T follicular helper cell (primary cell): ENCODE results near the gene LAIR1.
"Not testable (repeated sequence)": the region's sequence is repeated elsewhere in the genome, so short reads cannot be mapped to it uniquely, and the experiment has no call there.

Source experiments
- DNase-seq: peaks from one replicate; pipeline ENCODE4 v3.0.0-alpha.2; 2020; ENCODE audit warnings: low read depth
- total RNA-seq, 2 experiments: gene quantifications; one replicate each; lab custom pipeline; 2026; lab: John Stamatoyannopoulos, UW

Gene LAIR1, protein sequence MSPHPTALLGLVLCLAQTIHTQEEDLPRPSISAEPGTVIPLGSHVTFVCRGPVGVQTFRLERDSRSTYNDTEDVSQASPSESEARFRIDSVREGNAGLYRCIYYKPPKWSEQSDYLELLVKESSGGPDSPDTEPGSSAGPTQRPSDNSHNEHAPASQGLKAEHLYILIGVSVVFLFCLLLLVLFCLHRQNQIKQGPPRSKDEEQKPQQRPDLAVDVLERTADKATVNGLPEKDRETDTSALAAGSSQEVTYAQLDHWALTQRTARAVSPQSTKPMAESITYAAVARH
- total RNA-seq: 2.6 to 31.0 reads per million in 2 experiments

DNA sequence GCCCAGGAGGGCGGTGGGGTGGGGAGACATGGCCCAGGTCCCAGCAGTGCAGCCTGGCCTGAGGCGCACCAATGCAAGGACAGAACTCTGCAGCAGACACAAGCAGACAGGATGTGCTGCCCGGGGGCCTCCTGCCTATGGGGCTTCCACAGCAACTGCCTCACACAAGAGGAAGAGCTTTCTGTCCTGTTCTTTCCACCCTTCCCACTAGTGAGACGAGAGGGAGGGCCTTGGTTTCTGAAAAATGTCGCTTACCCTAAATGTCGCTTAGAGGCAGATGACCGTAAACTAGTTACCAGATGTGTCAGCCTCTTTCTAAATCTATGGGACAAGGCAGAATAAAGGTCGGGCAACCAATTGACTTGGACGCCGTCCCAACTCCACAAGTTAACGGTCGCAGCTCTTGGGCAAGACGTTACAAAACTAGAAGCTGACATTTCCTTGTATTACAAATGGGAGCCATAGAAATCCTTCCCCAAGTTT, at the start of gene LAIR1:
Gene LAIR1 (minus strand): TSS at position 157 of the 483 bp plus-strand sequence. CDS start 127 bp downstream, at position 30.
- peak; percentile 16 for DNase-seq

DNA sequence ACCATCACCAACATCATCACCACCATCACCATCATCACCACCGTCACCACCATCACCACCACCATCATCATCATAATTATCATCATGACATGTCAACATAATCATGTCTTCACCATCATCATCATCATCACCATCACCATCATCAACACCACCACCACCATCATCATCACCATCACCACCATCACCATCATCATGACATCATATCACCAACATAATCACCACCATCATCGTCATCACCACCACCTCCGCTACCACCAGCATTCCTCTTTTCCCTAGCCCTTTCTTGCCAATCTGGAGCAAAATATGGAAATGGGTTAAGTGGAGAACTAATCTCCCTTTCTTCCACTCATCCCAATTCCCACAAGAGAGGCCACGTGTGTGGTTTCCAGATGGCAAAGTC, 49.4 kb upstream of the LAIR1 start:
- DNase-seq: no peak

DNA sequence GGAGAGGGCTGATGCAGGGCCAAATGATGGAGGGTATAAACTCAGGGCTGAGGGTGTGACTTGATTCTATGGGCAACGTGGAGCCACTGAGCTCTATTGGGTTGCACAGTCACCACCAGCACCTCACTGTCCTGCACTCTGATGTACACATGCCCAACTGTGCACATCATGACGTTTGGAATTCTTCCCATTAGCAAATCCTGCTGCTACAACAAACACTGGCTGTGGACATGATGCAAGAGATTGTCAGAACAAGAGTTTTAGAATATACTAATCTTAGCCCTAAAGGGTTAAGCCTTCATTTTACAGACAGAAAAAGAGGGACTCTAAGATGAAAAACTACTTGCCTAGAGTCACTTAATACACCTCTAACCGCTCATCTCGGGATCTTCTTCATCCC, 48.1 kb upstream of the LAIR1 start:
- no peak for DNase-seq

DNA sequence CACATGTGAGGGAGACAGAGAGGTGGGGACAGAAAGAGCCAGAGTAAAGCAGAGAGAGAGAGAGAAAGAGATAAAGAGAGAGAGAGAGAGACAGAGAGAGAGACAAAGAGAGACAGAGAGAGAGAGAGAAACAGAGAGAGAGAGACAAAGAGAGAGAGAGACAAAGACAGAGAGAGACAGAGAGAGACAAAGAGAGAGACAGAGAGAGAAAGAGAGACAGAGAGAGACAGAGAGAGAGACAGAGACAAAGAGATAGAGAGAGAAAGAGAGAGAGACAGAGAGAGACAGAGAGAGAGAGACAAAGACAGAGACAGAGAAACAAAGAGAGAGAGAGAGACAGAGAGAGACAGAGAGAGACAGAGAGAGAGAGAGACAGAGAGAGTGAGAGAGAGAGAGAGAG, 46.3 kb upstream of the LAIR1 start:
- no peak for DNase-seq

DNA sequence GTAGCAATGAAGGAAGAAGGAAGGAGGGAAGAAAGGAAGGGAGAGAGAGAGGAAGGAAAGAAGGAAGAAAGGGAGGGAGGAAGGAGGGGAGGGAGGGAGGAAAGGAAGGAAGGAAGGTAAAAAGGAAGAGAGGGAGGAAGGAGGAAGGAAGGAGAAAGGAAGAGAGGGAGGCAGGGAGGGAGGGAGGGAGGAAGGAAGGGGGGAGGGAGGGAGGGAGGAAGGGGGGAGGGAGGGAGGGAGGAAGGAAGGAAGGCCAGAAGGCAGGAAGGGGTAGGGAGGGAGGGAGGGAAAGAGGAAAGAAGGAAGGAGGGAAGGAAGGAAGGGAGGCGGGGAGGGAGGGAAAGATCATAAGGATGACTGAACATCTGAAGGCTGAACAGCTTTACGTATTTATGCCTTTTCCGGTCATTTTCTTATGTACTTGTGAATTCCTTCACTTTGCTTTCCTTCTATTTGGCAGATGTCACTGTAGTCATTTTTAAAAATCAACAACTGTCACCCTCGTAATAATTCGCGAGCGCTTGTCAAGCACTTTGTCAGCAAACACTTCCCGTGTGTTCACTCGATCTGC, 43.8 kb upstream of the LAIR1 start:
- no peak for DNase-seq

DNA sequence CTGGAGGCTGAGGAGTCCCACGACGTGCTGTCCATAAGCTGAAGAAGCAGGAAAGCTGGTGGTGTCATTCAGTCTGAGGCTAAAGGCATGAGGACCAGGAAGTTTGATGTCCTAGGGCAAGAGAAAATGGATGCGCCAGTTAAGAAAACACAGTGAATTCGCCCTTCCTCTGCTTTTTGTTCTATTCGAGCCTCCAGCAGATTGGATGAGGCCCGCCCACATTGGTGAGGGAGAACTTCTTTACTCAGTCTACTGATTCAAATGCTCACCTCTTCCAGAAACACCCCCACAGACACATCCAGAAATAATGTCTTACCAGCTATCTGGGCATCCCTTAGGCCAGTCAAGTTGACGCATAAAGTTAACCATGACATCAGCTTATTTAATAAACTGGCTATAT, 43.0 kb upstream of the LAIR1 start:
- no peak for DNase-seq

DNA sequence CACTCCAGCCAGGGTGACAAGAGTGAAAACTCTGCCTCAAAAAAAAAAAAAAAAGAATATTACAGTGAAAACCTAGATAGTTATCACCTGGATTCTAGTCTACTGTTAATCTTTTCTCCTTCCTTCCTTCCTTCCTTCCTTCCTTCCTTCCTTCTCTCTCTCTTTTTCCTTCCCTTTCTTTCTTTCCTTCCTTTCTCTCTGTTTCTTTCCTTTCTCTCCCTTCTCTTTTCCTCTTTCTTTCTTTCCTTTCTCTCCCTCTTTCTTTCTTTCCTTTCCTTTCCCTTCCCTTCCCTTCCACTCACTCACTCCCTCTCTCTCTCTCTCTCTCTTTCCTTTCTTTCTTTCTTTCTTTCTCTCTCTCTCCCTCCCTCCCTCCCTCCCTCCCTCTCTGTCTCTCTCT, 40.9 kb upstream of the LAIR1 start:
- DNase-seq: no peak

DNA sequence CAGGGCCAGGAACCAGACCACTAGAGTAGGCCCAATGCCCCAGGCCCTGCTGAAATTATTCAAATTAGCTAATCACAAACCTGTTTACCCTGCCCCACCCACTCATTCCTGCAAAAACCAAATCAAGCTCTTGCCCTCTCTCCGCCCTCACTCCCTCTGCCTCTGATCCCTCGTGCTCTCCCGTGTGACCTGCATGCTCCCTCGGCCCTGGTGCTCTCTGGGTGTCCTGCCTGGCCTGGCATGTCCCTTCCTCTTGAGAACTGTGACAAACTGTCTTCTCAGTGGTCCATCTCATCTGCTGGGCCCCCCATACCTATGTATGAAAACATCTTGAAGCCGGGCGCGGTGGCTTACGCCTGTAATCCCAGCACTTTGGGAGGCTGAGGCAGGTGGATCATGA, 38.3 kb upstream of the LAIR1 start:
- DNase-seq: no peak

DNA sequence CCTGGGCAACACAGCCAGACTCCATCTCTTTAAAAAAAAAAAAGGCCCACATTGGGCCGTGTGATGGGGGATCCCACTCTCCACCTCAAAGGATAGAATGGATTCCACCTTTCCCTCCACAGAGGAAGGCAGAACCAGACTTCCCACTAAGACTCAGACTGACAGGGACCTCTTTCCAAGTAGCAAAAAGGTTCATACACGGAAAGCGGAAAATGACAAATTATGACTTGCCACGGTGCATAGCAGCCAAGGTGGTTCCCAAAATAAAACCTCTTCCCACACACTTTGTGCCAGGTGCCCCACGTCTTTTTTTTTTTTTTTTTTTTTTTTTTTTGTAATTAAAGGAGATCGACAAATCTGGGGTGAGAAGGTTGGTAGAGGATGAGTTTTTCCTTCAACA, 36.2 kb upstream of the LAIR1 start:
- no peak for DNase-seq

DNA sequence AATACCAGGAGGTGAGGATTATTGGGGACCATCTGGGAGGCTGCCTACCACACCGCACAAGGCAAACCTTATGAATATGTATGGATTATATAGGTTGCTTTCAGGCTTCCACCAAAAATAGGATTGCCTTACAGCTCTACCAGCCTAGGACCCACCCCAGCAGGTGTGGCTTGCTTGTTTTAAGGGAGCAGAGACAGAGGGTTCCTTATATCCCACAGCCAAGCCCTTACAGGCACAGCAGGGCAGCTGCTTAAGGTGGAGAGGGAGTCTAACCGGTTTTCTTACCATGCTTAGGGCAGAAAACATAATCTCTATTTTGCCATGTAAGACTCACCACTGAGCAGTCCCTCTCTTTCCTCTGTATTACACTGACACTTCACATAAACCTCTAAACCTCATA, 34.5 kb upstream of the LAIR1 start:
- DNase-seq: no peak

DNA sequence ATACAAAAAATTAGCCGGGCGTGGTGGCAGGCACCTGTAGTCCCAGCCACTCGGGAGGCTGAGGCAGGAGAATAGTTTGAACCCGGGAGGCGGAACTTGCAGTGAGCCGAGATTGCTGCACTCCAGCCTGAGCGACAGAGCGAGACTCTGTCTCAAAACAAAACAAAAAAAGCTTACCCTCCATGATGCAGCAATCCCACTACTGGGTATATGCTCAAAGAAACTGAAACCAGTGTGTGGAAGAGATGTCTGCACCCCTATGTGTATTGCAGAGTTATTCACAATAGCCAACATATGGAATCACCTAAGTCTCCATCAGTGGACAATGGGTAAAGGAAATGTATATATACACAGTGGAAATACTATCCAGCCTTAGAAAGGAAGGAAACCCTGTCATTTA, 31.0 kb upstream of the LAIR1 start:
- DNase-seq: no peak

DNA sequence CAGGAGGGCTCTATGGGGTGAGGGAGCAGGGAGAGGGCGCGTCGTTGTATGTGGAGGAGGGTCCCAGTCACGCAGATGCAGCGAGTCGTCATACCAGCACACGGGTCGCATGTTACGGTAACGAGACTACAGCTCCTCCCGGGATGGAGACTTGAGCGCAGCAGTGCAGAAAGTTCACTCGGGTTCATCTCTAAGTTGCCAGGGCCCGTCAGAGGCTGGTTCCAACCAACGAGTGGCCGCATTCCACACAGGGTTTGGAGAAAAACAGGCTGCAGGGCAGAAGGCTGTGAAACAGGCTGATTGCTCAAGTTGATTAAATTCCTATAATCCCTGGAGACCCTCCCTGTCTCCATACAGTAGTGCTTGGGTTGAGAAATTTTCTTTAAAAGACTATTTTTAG, 28.6 kb upstream of the LAIR1 start:
- no peak for DNase-seq

DNA sequence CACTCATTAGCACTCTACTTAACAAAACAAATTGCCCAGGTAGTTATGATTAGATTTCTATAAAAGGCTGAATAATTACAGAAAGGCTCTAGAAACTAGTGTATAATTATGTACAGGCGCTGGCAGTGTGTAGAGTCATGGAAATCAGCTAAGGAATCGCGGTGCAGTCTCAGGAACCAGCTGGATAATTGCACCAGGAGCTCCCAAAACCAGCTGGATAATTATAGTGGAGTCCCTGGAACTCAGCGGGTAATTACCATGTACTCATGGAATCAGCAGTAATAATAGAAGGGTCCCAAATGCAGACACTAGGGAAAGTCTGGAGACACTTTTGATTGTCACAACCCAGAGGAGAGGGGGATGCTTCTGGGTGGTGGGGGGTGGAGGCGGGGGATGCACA, 27.4 kb upstream of the LAIR1 start:
- DNase-seq: no peak

DNA sequence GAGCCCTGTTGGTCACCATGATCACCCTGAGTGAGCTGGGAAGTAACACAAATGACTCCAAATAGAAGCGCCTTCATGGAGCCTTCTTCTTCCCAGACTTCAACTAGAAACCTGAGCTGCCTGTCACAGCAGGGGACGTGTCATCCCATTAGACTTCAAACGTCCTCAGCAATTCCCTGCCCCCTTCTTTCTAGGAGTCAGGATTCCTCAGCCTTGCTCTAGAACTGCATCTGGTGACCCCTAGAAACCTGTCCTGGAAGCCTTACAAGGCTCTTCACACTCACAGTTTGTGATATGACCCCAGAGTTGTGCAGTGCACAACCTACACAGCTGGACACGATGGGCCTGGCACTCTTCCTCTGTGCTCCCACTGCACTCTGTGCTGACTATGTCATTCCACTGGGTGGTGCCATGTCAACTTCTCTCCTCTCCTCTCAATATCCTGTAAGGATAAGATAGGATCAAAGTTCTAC, 26.9 kb upstream of the LAIR1 start:
- no peak for DNase-seq

DNA sequence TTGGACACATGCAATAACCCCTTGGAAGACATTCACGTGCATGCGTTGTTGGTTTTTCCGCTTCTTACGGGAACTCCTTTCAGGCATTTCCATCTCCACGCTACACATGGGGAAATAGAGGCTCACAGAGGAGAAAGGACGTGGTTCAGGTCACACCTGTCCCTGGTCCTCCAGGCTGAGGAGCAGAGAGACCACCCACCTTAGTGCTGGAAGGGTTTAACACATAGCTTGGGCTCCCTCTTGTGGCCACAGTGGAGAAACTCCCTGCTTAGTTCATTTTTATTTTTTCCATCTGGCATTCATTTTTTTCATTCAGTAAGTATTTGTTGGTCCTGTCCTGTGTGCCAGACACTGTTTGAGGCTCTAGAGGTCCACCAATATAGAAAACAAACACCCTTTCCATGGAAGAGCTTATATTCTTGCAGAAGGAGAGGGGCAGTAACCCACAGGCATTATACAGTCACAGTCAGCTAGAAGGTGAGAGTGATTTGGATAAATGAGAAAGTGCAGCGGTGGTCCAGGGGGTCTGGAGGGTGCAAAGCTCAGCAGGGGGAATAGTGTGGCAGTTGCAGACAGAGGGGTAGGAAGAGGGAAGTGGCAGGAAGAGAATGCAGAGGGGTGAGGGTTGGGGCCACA, 26.3 kb upstream of the LAIR1 start:
- peak; percentile 59 for DNase-seq

DNA sequence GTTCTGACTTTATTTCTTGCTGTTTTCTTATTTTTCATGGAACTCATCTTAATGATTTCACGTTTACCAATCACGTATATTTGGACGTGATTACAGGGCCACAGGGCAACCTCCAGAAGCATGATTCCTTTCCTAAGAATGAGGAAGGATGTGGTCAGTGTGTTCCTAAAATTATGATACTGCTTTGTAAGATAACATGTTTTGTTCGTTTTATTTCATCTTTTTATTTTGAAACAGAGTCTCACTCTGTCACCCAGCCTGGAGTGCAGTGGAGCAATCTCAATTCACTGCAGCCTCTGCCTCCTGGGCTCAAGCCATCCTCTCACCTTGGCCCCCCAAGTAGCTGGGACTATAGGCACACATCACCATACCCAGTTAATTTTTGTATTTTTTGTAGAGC, 24.8 kb upstream of the LAIR1 start:
- no peak for DNase-seq

DNA sequence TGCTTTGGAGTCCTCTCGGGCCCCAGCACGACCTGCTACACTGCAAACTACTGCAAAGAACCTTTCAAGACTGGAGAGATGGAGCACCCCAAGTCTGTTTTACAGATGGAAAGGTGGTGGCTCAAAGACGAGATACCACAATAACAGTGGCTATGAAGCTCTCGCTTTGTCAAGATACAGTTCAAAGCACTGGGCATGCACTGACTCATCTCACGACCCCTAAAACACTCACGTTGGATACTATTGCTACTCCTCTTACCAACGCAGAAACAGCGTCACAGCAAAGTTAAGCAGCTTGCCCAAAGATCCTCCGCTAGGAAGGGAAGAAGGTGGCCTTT, 24.0 kb upstream of the LAIR1 start:
- DNase-seq: no peak

DNA sequence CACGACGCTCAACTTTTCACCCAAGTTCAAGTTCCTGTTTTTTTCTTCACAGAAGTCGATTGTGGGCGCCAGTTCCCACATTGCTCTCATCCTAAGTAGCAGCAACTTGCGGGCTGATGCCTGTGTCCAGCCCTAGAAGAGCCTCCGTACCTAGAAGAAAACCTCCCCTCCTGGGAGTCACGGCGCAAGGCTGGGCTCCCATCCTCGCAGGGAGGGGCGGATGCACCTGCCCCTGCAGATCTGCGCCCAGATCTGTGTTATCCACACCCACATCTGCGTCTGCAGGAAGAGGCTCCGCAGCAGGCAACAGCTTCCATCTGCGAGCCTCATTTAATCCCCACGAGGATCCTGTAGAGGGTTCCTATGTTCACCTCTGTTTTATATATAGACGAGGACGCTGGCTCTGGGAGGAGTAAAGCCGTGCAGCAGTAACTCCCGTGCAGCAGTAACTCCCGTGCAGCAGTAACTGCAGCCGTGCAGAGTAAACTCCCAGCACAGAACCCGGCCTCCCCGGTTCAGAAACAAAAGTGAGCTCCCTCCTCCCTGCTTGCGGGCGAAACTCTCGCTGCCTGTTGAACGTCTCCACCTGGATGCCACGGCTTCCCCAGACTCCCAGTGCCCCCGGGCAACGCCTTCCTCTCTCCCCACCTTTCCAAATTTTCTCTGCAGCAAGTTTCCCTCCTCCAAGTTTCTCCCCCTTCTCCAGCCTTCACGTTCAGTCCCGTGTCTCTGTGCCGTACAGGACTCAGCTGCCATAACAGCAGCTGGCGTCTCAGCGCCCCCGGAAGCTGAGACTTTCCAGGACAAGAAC, 23.5 kb upstream of the LAIR1 start:
- peak; percentile 5 for DNase-seq

DNA sequence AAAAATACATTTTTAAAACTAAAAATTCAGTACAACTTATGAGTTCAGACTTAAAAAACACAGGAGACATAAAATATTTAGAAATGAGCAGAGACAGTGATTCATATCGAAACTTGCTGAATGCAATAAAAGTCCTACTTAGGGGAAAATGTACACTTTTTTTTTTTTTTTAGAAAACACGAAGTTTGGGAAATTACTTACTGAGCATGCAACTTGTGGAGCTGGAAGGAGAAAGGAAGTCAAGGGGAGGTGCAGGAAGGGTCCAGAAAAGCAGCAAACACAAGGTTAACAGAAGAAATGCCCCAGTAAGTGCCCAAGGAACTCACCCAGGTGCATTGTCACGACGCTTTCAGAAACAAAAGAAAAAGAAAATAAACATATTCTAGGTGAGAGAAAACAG, 18.6 kb upstream of the LAIR1 start:
- DNase-seq: no peak

DNA sequence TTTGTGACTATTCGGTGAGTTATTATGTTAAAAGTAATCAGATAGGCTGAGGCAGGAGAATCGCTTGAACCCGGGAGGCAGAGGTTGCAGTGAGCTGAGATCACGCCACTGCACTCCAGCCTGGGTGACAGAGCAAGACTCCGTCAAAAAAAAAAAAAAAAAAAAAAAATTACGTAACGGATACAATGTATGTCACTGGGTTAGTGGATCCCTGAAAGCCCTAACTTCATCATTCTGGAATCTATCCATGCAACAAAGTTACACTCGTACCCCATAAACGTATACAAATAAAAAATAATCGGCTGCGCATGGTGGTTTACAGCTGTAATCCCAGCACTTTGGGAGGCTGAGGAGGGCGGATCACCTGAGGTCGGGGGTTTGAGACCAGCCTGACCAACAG, 17.3 kb upstream of the LAIR1 start:
- DNase-seq: not testable (repeated sequence)

DNA sequence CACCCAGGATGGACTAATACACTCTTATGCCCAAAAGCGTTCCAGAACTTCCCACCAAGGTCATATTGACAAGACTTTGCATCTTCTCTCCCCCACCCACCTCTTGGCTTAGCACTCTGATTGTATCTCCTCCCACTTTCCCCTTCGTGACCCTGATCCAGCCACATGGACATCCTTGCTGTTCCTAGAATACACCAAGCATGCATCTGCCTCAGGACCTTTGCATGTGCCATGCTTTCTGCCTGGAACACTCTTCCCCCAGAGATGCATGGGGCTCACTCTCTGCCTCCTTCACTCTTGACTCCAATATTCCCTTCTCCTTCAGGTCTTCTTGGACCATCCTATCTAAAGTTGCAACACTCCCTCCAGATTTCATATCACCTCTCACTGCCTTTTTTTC, 16.2 kb upstream of the LAIR1 start:
- DNase-seq: no peak

DNA sequence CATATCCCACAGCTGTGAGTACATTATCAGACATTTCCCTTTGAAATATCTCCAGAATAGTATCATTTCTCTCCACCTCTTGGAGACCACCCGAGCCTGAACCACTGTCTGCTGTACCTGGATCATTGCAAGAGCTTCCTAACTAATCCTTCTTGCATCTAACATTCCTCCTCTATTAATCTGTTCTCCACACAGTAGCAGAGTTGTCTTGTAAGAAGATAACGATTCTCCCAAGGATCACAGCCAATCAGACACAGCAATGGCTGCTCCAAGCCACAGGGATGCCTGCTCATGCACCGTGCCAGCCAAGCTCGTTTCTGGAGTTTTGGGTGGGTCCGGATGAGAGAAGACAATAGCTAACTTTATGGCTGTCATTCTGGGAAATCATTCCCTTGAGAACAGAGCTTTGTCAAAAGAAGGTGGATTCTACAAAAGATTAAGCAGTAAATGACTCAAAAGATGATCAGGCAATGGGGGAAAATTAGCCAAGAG, 14.5 kb upstream of the LAIR1 start:
- DNase-seq: no peak
